Cardiac septum (tissue), 1 donor: ENCODE data around the gene HFM1. TPM values are rescaled to one million over a fixed set of nuclear protein-coding genes. Genes with fewer than 3 reads are reported as not detected.

Experiments
- DNase-seq: peaks from one replicate; pipeline ENCODE4 v3.0.0-alpha.2; 2020; ENCODE audit warnings: low spot score
- intact Hi-C: fragments of 100-400 bp; cut with DNase I; formaldehyde crosslinking; loops from one replicate; pipeline ENCODE4 v1.14.0; 2022
- total RNA-seq: library from RNA; stranded (reverse); fragmentation: NEBNext Ultra II Directional; extraction: Animal tissue kit (Norgen Biotek cat#: 25700); gene quantifications from one replicate; pipeline ENCODE4 v1.2.1, GENCODE V29; 2021
- donor health status: DM: no; HTN: no; CAD: no.

Gene HFM1
- total RNA-seq, 1 donor from 2014 or later = 2.7 TPM

- no peak for DNase-seq
These were observed 125.9 kb downstream of the HFM1 start for GRCh38 chr1:91278754-91279153.

GRCh38 chr1:91273875-91274274, 130.8 kb downstream of the HFM1 start:
- intact Hi-C loops = no loop called here
- DNase-seq = no peak

More at GRCh38 chr1:91278754-91279153, 125.9 kb downstream of the HFM1 start:
- intact Hi-C loops = no loop called here

DNA sequence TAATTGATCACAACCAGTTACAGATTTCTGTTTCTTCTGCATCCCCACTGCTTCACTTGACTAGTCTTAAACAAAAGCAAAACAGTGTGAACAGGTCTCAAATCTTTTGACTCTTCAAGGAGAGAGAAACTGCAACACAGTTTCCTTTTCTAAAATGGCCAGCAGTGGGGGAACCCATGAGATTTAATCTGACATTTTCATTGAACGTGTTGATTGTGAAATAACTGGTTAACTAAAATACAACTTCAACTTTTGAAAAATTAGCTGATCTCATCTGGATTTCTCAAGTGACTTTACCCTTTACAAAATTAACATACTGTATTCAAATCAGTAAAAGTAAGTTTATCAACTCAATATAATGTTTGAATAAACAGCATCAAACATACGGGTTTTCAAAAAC, 143.0 kb downstream of the HFM1 start:
- no peak for DNase-seq

GRCh38 chr1:91245435-91245834, 159.2 kb downstream of the HFM1 start:
- intact Hi-C loops = no loop called here
- no peak for DNase-seq

More for the DNA sequence above, 143.0 kb downstream of the HFM1 start:
- intact Hi-C loops = no loop called here

DNA sequence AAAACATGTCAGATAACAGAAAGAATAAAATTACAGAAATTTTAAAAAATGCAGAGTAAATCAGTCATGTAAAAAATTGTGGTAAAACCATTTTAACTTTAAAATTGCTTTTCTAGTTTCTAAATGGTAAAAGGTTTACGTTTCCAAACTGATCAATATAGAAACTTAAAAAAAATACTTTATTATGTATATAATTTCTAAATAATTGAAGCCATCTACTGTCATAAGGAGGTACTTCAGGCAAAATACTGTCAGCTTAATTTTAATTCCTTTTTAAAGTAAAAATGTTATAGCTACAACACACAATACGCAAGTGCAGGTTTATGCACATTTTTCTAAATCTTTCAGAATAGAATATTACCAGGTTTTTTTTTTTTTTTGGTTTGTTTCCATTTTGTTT, 159.9 kb downstream of the HFM1 start:
- DNase-seq = no peak
- intact Hi-C loops = no loop called here

DNA sequence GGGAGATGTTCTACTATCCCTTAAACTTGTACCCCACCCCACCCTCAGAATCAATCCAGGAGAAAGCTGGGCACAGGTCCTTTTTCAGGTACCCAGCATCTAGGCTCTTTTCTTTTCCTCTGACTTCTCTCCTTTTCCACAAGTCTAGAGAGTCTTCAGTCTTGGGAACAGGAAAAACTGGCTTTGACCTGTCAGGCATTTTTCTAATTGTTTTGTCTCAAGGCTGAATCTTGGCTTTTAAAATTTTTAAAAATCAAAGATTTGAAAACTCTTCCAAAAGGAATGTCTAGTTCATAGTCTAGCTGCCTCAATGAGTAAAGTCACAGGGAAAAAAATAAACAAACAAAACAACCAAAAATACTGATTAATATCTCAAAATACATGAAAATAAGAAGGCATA, 161.5 kb downstream of the HFM1 start:
- intact Hi-C loops = no loop called here
- no peak for DNase-seq

DNA sequence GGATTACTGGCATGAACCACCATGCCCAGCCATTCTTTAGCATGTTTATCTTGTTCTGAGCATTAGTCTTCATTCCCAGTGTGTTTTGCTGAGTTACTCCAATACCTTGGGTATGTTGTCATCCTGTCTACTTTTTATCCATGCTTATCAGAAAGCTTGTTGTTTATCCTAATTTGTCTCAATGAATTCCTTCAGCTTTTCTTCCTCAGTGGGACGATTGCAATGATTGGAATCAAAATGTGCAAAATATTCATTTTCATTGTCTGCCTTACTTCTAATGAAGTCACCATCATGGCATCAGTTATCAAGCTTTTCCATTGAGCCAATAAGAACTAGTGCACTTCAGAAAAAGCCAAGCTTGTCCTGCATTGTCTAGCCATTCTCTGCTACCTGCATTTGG, 170.5 kb downstream of the HFM1 start:
- intact Hi-C loops = no loop called here
- DNase-seq = no peak

GRCh38 chr1:91226741-91227140, 177.9 kb downstream of the HFM1 start:
- no peak for DNase-seq
- intact Hi-C loops = no loop called here

DNA sequence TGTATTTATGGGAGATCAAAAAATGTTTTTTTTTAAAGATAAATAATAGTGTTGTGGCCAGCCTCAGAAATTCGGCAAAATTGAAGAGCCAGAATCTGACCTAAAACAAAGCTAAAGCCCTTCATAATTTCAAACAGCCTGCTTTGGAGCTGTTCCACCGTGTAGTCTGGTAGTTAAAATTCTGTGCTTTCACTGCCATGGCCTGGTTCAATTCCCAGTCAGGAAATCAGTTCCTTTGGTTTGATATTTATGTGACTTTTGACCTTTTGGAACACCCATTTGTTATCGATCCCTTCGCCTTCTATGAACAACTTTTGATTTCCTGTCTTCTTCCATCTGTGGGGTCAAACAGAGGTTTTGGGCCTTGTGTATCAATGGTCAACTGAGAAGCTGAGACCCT, 179.8 kb downstream of the HFM1 start:
- no peak for DNase-seq
- intact Hi-C loops = no loop called here

- intact Hi-C loops = no loop called here
- no peak for DNase-seq
These were observed 183.6 kb downstream of the HFM1 start for GRCh38 chr1:91221017-91221416.

DNA sequence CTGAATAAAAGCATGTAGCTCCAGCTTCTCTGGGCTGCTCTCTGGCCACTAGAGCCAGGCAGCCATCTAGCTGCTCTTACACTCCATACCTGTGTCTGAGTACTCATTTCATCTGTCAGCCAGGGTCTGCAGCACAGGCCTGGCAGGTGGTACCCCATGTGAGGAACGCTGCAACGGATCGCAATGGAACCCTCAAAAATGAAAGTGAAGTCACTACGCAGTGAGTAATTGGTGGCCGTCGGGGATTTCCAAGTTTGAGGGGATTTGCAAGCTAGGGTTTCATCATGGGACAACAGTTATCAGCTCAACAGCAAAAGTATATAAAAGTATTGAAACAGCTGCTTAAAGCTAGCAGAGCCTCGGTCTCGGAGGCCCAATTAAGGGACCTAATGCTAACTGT, 186.7 kb downstream of the HFM1 start:
- intact Hi-C loops = no loop called here
- DNase-seq = no peak

Other genes starting within 250 kb of the HFM1 start
- gene CDC7, start 96.0 kb upstream of the HFM1 start, total RNA-seq = 1.6 TPM